ENCODE results near the gene XKRX. TPM values are rescaled to one million over a fixed set of nuclear protein-coding genes. Genes with fewer than 3 reads are reported as not detected.

XKRX gene
- total and polyA plus RNA-seq, 2 of the 13 experiments (the other 11 are each of a cell fraction or from before 2014, with no cell fraction given): not detected

- CTCF ChIA-PET (ENCODE audit: low intra/inter-chr PET ratio, low total read pairs): no interaction called here
- no peaks in the 10 kb centered on the region for H3K79me2 ChIP-seq (ENCODE audit: insufficient read depth, low read length)
- H3K9ac ChIP-seq (ENCODE audit: insufficient read depth, low read depth, low read length): no peak overlapping the region
- in situ Hi-C loops (cut with HindIII; ENCODE audit: extremely low pct_ligation_motif_present, low pct_unique_long_range_greater_than_20kb) (no loop called here), intact Hi-C loops (cut with micrococcal nuclease; ENCODE audit: unreplicated experiment) (no loop called here)
- no peaks in the 10 kb centered on the region for H4K20me1 ChIP-seq (ENCODE audit: insufficient read depth, low read length)
- POLR2A ChIA-PET: no interaction called here
- H3K27ac ChIP-seq (ENCODE audit: extremely low read length, insufficient read depth, low read length): no peak overlapping the region
- H2AFZ ChIP-seq (ENCODE audit: low read length): no peak overlapping the region
- BruUV-seq (replicated peaks): no TSS peak
- no peaks in the 10 kb centered on the region for H3K9me3 ChIP-seq (ENCODE audit: low read length)
- DNase-seq (ENCODE audit: low spot score) (no peak), ATAC-seq (no peak), FAIRE-seq (no peak)
- H3K27me3 ChIP-seq (ENCODE audit: control insufficient read depth in 1 of 2, insufficient read depth in 2 of 2, low read length in 2 of 2): no peaks in the 10 kb centered on the region
- 49% methylated on average over 2 of the region's 3 CpGs for WGBS (ENCODE audit: low lambda C conversion rate)
- H3K4me3 ChIP-seq (replicated peaks in 1 of 3; ENCODE audit: insufficient read depth in 1 of 3, low read depth in 2 of 3, low read length in 3 of 3): no peak overlapping the region
- no peaks in the 10 kb centered on the region for H3K36me3 ChIP-seq (replicated peaks in 1 of 2; ENCODE audit: control insufficient read depth in 1 of 2, insufficient read depth in 2 of 2, low read length in 2 of 2)
- TF ChIP-seq NCOA1 (CRISPR knock-in tag; IDR thresholded peaks at IDR 0.05) (no peak), MXD3 (CRISPR knock-in tag; IDR thresholded peaks at IDR 0.05) (no peak), MAFG (CRISPR knock-in tag; IDR thresholded peaks at IDR 0.05) (no peak), KLF11 (CRISPR knock-in tag; IDR thresholded peaks at IDR 0.05) (no peak), RBM39 (IDR thresholded peaks at IDR 0.05; ENCODE audit: low read depth, low read length, poor library complexity, severe bottlenecking) (no peak), ZNF747 (CRISPR knock-in tag; IDR thresholded peaks at IDR 0.05; ENCODE audit: borderline replicate concordance) (no peak), SNAPC2 (CRISPR knock-in tag; IDR thresholded peaks at IDR 0.05) (no peak), ZNF337 (CRISPR knock-in tag; IDR thresholded peaks at IDR 0.05; ENCODE audit: borderline replicate concordance, low read depth) (no peak), ZNF704 (CRISPR knock-in tag; IDR thresholded peaks at IDR 0.05; ENCODE audit: borderline replicate concordance) (no peak), NBN (conservative IDR thresholded peaks at IDR 0.05) (no peak), ZSCAN12 (CRISPR knock-in tag; IDR thresholded peaks at IDR 0.05) (no peak), CENPT (CRISPR knock-in tag; IDR thresholded peaks at IDR 0.05; ENCODE audit: low read depth) (no peak), ZNF607 (CRISPR knock-in tag; IDR thresholded peaks at IDR 0.05; ENCODE audit: borderline replicate concordance) (no peak), MYNN (CRISPR knock-in tag; IDR thresholded peaks at IDR 0.05; ENCODE audit: low read depth) (no peak)
- no peak overlapping the region for H3K4me2 ChIP-seq (ENCODE audit: low read depth, low read length)
- no peaks in the 10 kb centered on the region for H3K4me1 ChIP-seq (ENCODE audit: insufficient read depth, low read length)
Measured at GRCh38 chrX:100913111-100913510, 15.6 kb downstream of the XKRX start.
